ENCODE results near the gene SLC27A6. TPM values are rescaled to one million over a fixed set of nuclear protein-coding genes. Genes with fewer than 3 reads are reported as not detected.

The SLC27A6 gene
- total and polyA plus RNA-seq, 2 experiments from 2014 or later, result 2.0 to 4.8 TPM

GRCh38 chr5:128973244-128973643 is 8.0 kb downstream of the SLC27A6 start:
- 0 out of 3 replicates have a peak, but pooled peaks cover 12% of the 10 kb centered on the region for H3K9me3 Mint-ChIP-seq
- Histone ChIP-seq H3F3A (replicated peaks; ENCODE audit: low read depth) (no peaks in the 10 kb centered on the region), H3K9me2 (ENCODE audit: insufficient read depth) (no peaks in the 10 kb centered on the region), H3K36me3 (ENCODE audit: insufficient read depth) (no peaks in the 10 kb centered on the region), H3K27me3 (ENCODE audit: insufficient read depth) (no peaks in the 10 kb centered on the region), H3K4me3 (no peak overlapping the region), H3K4me2 (no peak overlapping the region), H3K79me2 (replicated peaks; ENCODE audit: insufficient read depth) (no peaks in the 10 kb centered on the region), H3K4me1 (ENCODE audit: insufficient read depth) (no peaks in the 10 kb centered on the region), H2AFZ (no peak overlapping the region), H4K20me1 (replicated peaks; ENCODE audit: insufficient read depth) (no peaks in the 10 kb centered on the region), H3K27ac (ENCODE audit: low read depth) (no peak overlapping the region)
- H3K4me1 Mint-ChIP-seq, result no peaks in the 10 kb centered on the region
- no peak overlapping the region for H3K4me3 Mint-ChIP-seq
- no peak for ATAC-seq
- TF ChIP-seq POLR2AphosphoS5 (IDR thresholded peaks at IDR 0.05; ENCODE audit: low read depth), result no peak
- no peak for TF ChIP-seq EZH2 (IDR thresholded peaks at IDR 0.05; ENCODE audit: low read depth, unreplicated experiment)
- no peak for TF ChIP-seq JUNB (IDR thresholded peaks at IDR 0.05; ENCODE audit: unreplicated experiment)
- no peak for TF ChIP-seq ZNF462 (CRISPR knock-in tag; IDR thresholded peaks at IDR 0.05)
- TF ChIP-seq CREB1 (CRISPR knock-in tag; IDR thresholded peaks at IDR 0.05; ENCODE audit: low read depth), result no peak
- no peak for TF ChIP-seq REST (IDR thresholded peaks at IDR 0.05; ENCODE audit: unreplicated experiment)
- TF ChIP-seq ETS1 (IDR thresholded peaks at IDR 0.05), result no peak
- TF ChIP-seq ZNF331 (CRISPR knock-in tag; IDR thresholded peaks at IDR 0.05; ENCODE audit: low read depth), result no peak
- no peak for TF ChIP-seq EZH2phosphoT487 (IDR thresholded peaks at IDR 0.05; ENCODE audit: unreplicated experiment)
- TF ChIP-seq STAT1 (IDR thresholded peaks at IDR 0.05; ENCODE audit: unreplicated experiment), result no peak
- no peak for TF ChIP-seq CTCF (conservative IDR thresholded peaks at IDR 0.05; ENCODE audit: low read depth in 2 of 2)
- no peak for TF ChIP-seq NANOG (IDR thresholded peaks at IDR 0.05; ENCODE audit: borderline replicate concordance)
- TF ChIP-seq ZNF114 (CRISPR knock-in tag; IDR thresholded peaks at IDR 0.05), result no peak
- peaks cover 3% of the 10 kb centered on the region for H3K27me3 Mint-ChIP-seq (ENCODE audit: insufficient read depth, low read depth, poor library complexity)
- no peak overlapping the region for H3K27ac Mint-ChIP-seq
- H3K36me3 Mint-ChIP-seq (ENCODE audit: low read depth), result peaks cover 6% of the 10 kb centered on the region; the same call in 2 of the 3 replicates
- DNase-seq (ENCODE audit: low spot score), result no peak

All from GM23338 (cell line).